HG02798 (cell line): ENCODE results near the gene CEP95.

Experiments used
- ATAC-seq: cut with Tn5 transposase; IDR thresholded peaks from one replicate; pipeline ENCODE4 v1.9.1; 2021; ENCODE audit warnings: mild to moderate bottlenecking; ENCODE audit not compliant: unreplicated experiment, poor library complexity

The CEP95 gene

GRCh38 chr17:64508683-64509082 lies 1.9 kb downstream of the CEP95 start:
- no peak for ATAC-seq

GRCh38 chr17:64509179-64509578 lies 2.4 kb downstream of the CEP95 start:
- ATAC-seq = no peak

GRCh38 chr17:64515419-64515818 lies 8.6 kb downstream of the CEP95 start:
- ATAC-seq = no peak

GRCh38 chr17:64515829-64516228 lies 9.1 kb downstream of the CEP95 start:
- no peak for ATAC-seq

- no peak for ATAC-seq
These were observed 12.8 kb downstream of the CEP95 start for GRCh38 chr17:64519601-64520000.

GRCh38 chr17:64520359-64520758 lies 13.6 kb downstream of the CEP95 start:
- no peak for ATAC-seq

GRCh38 chr17:64527914-64528313 lies 21.1 kb downstream of the CEP95 start:
- no peak for ATAC-seq

GRCh38 chr17:64529221-64529620 lies 22.4 kb downstream of the CEP95 start:
- no peak for ATAC-seq

- no peak for ATAC-seq
These were observed 25.2 kb downstream of the CEP95 start for GRCh38 chr17:64531955-64532371.

- no peak for ATAC-seq
These were observed 25.6 kb downstream of the CEP95 start for GRCh38 chr17:64532409-64532808.

- no peak for ATAC-seq
These were observed 27.0 kb downstream of the CEP95 start for GRCh38 chr17:64533784-64534183.

GRCh38 chr17:64534187-64534586 lies 27.4 kb downstream of the CEP95 start:
- ATAC-seq = no peak

GRCh38 chr17:64535357-64535756 lies 28.6 kb downstream of the CEP95 start:
- no peak for ATAC-seq

- ATAC-seq = no peak
These were observed 30.1 kb downstream of the CEP95 start for GRCh38 chr17:64536913-64537312.

- ATAC-seq = no peak
These were observed 30.7 kb downstream of the CEP95 start for GRCh38 chr17:64537488-64537887.

- no peak for ATAC-seq
These were observed 31.8 kb downstream of the CEP95 start for GRCh38 chr17:64538508-64539130.

GRCh38 chr17:64540118-64540776 lies 33.5 kb downstream of the CEP95 start:
- ATAC-seq = no peak

GRCh38 chr17:64544742-64545141 lies 38.0 kb downstream of the CEP95 start:
- ATAC-seq = no peak

- no peak for ATAC-seq
These were observed 39.9 kb downstream of the CEP95 start for GRCh38 chr17:64546716-64547115.

GRCh38 chr17:64547319-64547718 lies 40.5 kb downstream of the CEP95 start:
- no peak for ATAC-seq

- ATAC-seq = no peak
These were observed 44.7 kb downstream of the CEP95 start for GRCh38 chr17:64551461-64551860.

- ATAC-seq = no peak
These were observed 47.4 kb downstream of the CEP95 start for GRCh38 chr17:64554028-64554637.
